Endometrial microvascular endothelial cells (primary cell): ENCODE measurements around the gene LAMC3. TPM values are rescaled to one million over a fixed set of nuclear protein-coding genes. Genes with fewer than 3 reads are reported as not detected.

Experiments used
- in situ Hi-C: cut with HindIII; loops from 2 replicates; pipeline ENCODE4 v1.10.0; 2017; ENCODE audit warnings: low sequenced_read_pairs, low pct_unique_long_range_greater_than_20kb; ENCODE audit errors: inconsistent ontology term
- total RNA-seq: library from RNA; depleted of rRNA; stranded (reverse); fragments of >200 nt; gene quantifications from one replicate; pipeline ENCODE4 v1.2.3, GENCODE V29; 2015; ENCODE audit errors: inconsistent ontology term

Gene LAMC3
- not detected for total RNA-seq

GRCh38 chr9:131008909-131009618, at the start of gene LAMC3:
Gene LAMC3, plus strand, starts transcription at chr9:131009174. Its CDS starts 41 bp downstream, at chr9:131009215.
- in situ Hi-C loops, result no loop called here

GRCh38 chr9:130959809-130960334, 49.1 kb upstream of the LAMC3 start:
- in situ Hi-C loops, result no loop called here

GRCh38 chr9:130960522-130961378, 48.2 kb upstream of the LAMC3 start:
- in situ Hi-C loops, result no loop called here

GRCh38 chr9:130961511-130962300, 47.3 kb upstream of the LAMC3 start:
- in situ Hi-C loops, result no loop called here

GRCh38 chr9:130962418-130963316, 46.3 kb upstream of the LAMC3 start:
- in situ Hi-C loops, result no loop called here

- in situ Hi-C loops, result no loop called here
These were observed 45.6 kb upstream of the LAMC3 start for GRCh38 chr9:130963337-130963908.

- in situ Hi-C loops, result no loop called here
These were observed 45.1 kb upstream of the LAMC3 start for GRCh38 chr9:130963916-130964315.

- in situ Hi-C loops, result no loop called here
These were observed 43.3 kb upstream of the LAMC3 start for GRCh38 chr9:130965680-130966079.

- in situ Hi-C loops, result no loop called here
These were observed 38.9 kb upstream of the LAMC3 start for GRCh38 chr9:130970052-130970451.

GRCh38 chr9:130970855-130971254, 38.1 kb upstream of the LAMC3 start:
- in situ Hi-C loops, result no loop called here

GRCh38 chr9:130971294-130971849, 37.6 kb upstream of the LAMC3 start:
- in situ Hi-C loops, result no loop called here

GRCh38 chr9:130972277-130972956, 36.6 kb upstream of the LAMC3 start:
- in situ Hi-C loops, result no loop called here

GRCh38 chr9:130972957-130973685, 35.9 kb upstream of the LAMC3 start:
- in situ Hi-C loops, result no loop called here

GRCh38 chr9:130973686-130974281, 35.2 kb upstream of the LAMC3 start:
- in situ Hi-C loops, result no loop called here

- in situ Hi-C loops, result no loop called here
These were observed 34.3 kb upstream of the LAMC3 start for GRCh38 chr9:130974697-130975096.

GRCh38 chr9:130975156-130975555, 33.8 kb upstream of the LAMC3 start:
- in situ Hi-C loops, result no loop called here
